ENCODE measurements around the gene SSTR4. TPM values are rescaled to one million over a fixed set of nuclear protein-coding genes. Genes with fewer than 3 reads are reported as not detected.

The SSTR4 gene
- total and polyA plus RNA-seq, 2 donors = 0.06 TPM; not detected in 1

DNA sequence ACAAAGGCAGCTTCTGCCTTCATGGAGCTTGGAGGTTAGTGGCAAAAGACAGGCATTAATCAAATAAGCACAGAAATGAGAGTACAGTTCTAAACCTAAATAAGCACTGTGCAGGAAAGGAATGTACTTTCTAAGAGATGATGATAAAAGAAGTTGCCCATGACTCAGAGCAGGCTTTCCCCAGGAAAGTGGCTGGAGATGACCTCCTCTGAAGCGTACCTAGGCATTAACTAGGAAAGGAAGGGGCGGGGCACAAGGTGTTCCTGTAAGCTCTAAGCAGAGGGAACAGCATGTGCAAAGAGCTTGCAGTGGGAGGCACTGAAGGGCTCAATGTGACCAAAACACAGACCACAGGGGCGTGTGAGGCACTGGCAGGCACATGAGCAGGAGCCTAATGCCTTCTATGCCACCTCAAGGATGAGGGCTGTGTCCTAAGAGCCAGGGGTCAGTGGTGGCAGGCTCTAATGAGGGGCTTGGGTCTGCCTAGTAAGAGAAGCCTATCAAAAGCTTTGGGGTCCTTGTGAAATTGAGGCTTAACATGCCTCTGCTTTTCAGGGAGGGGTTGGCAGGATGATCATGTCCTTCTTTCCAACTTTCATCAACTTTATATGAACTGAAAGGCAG lies 4.9 kb downstream of the SSTR4 start:
- WGBS = 73% methylated on average over 3 of the region's 3 CpGs
- H3K27ac ChIP-seq (ENCODE audit: low read depth) = no peak overlapping the region
- H3K4me1 ChIP-seq (ENCODE audit: insufficient read depth) = no peaks in the 10 kb centered on the region
- H3K4me3 ChIP-seq (ENCODE audit: low read depth, low read length) = no peak overlapping the region
- H3K36me3 ChIP-seq (ENCODE audit: insufficient read depth) = no peaks in the 10 kb centered on the region
- no peak for DNase-seq (ENCODE audit: extremely low spot score)

GRCh38 chr20:23042270-23042669 lies 7.2 kb downstream of the SSTR4 start:
- no peak overlapping the region for H3K27ac ChIP-seq (ENCODE audit: low read depth)
- 49% methylated on average over 3 of the region's 3 CpGs for WGBS
- DNase-seq (ENCODE audit: extremely low spot score) = no peak
- H3K4me1 ChIP-seq (ENCODE audit: insufficient read depth) = no peaks in the 10 kb centered on the region
- no peak overlapping the region for H3K4me3 ChIP-seq (ENCODE audit: low read depth, low read length)
- H3K36me3 ChIP-seq (ENCODE audit: insufficient read depth) = no peaks in the 10 kb centered on the region

DNA sequence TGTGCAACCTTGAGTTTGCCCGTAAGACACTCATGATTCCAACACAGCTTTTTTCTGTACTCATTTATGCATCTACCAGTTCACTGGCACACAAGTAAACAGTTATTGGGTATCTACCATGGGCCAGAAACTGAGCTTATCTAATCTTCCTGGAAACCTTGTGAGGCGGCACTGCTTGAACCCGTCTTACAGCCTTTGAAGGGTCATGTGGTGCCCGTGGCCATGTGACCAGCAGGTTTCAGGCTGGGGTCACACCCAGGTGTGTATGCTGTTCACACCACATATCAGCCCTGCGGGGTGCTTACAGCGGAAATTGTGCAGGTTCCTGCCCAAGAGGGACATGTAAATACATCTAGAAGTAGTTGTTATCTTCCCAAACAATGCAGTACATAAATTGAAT lies 8.3 kb downstream of the SSTR4 start:
- Histone ChIP-seq H3K27ac (ENCODE audit: low read depth) (no peak overlapping the region), H3K36me3 (ENCODE audit: insufficient read depth) (no peaks in the 10 kb centered on the region), H3K4me3 (ENCODE audit: low read depth, low read length) (no peak overlapping the region), H3K4me1 (ENCODE audit: insufficient read depth) (no peaks in the 10 kb centered on the region)
- 82% methylated on average over 6 of the region's 6 CpGs for WGBS
- DNase-seq (ENCODE audit: extremely low spot score) = no peak

DNA sequence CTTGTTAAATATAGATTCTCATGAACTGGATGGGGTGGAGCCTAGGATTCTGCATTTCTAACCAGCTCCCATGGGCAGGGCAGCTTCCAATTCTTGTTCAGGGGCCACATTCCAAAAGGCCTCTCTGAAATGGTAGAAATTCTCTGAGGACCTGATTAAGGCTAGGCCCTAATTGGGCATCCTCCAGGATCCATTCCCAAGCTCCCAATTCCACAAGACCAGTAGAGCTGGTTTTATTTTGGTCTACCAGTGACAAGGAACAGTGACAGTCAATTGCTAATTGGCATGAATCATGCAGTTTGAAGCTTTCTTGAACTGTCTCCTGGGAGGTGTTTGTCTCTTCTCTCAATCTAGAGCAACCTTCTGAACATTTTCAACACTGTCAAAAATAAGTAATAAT lies 11.3 kb downstream of the SSTR4 start:
- DNase-seq (ENCODE audit: extremely low spot score) = no peak
- Histone ChIP-seq H3K36me3 (ENCODE audit: insufficient read depth) (no peaks in the 10 kb centered on the region), H3K4me3 (ENCODE audit: low read depth, low read length) (no peak overlapping the region), H3K4me1 (ENCODE audit: insufficient read depth) (no peaks in the 10 kb centered on the region), H3K27ac (ENCODE audit: low read depth) (no peak overlapping the region)

DNA sequence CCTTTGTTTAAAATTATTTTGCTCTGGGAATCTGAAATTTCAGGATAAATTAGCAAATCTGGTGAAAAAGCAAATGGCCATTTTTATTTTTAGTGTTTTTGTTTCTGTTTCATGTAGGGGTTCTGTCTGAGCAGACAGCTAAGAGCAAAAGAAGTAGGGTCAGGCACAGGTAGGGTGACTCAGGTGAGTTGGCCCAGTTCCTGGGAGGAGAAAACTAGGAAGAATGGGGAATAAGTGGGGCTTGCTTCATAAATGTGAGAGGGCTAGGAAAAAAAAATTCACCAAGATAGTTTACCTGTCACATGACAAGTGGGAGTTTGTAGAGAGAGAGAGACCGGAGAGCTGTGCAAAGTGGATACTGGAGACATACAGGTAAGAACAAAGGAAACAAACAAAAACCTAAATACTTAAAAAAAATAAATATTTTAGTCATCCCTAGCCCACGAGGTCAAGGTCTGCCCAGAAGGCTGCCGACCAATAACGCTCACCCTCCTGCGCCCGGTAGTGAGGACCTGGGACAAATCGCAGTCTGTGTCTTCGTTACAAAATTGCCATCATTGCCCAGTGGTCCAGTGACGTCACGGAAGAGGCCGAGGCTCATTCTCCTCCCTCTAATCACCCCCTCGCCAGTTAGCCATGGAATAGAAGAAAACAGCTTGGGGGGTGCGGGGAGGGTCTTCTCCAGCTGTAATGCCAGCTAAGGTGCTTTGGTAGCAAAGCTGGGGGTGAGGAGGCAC lies 12.1 kb downstream of the SSTR4 start:
- WGBS = 55% methylated on average over 13 of the region's 13 CpGs
- DNase-seq (ENCODE audit: extremely low spot score) = no peak
- no peaks in the 10 kb centered on the region for H3K4me1 ChIP-seq (ENCODE audit: insufficient read depth)
- peak overlapping the region; percentile 38 for H3K4me3 ChIP-seq (ENCODE audit: low read depth, low read length)
- H3K27ac ChIP-seq (ENCODE audit: low read depth) = no peak overlapping the region
- no peaks in the 10 kb centered on the region for H3K36me3 ChIP-seq (ENCODE audit: insufficient read depth)

GRCh38 chr20:23047738-23048214 lies 12.7 kb downstream of the SSTR4 start:
- peak overlapping the region; percentile 38 for H3K4me3 ChIP-seq (ENCODE audit: low read depth, low read length)
- no peaks in the 10 kb centered on the region for H3K36me3 ChIP-seq (ENCODE audit: insufficient read depth)
- H3K4me1 ChIP-seq (ENCODE audit: insufficient read depth) = no peaks in the 10 kb centered on the region
- H3K27ac ChIP-seq (ENCODE audit: low read depth) = no peak overlapping the region
- WGBS = 11% methylated on average over 47 of the region's 47 CpGs
- DNase-seq (ENCODE audit: extremely low spot score) = no peak

- H3K27ac ChIP-seq (ENCODE audit: low read depth) = peak overlapping the region; percentile 69
- WGBS = 3% methylated on average over 92 of the region's 92 CpGs
- H3K4me1 ChIP-seq (ENCODE audit: insufficient read depth) = no peaks in the 10 kb centered on the region
These were observed 13.4 kb downstream of the SSTR4 start for GRCh38 chr20:23048283-23049200.

GRCh38 chr20:23049201-23050075 lies 14.3 kb downstream of the SSTR4 start, which contains the start of gene THBD:
Gene THBD, minus strand, starts transcription at chr20:23049672. Its CDS starts 168 bp downstream, at chr20:23049504.
- DNase-seq (ENCODE audit: extremely low spot score) = no peak
- H3K27ac ChIP-seq (ENCODE audit: low read depth) = peak within 1 kb of the TSS; percentile 75
- H3K36me3 ChIP-seq (ENCODE audit: insufficient read depth) = no peaks in the 10 kb centered on the region
- no peaks in the 10 kb centered on the region for H3K4me1 ChIP-seq (ENCODE audit: insufficient read depth)
- under 1% methylated on average over 79 of the region's 79 CpGs for WGBS
- H3K4me3 ChIP-seq (ENCODE audit: low read depth, low read length) = peak within 1 kb of the TSS; percentile 38

More at GRCh38 chr20:23048283-23049200, 13.4 kb downstream of the SSTR4 start:
- Histone ChIP-seq H3K4me3 (ENCODE audit: low read depth, low read length) (peak overlapping the region; percentile 38), H3K36me3 (ENCODE audit: insufficient read depth) (no peaks in the 10 kb centered on the region)
- no peak for DNase-seq (ENCODE audit: extremely low spot score)

DNA sequence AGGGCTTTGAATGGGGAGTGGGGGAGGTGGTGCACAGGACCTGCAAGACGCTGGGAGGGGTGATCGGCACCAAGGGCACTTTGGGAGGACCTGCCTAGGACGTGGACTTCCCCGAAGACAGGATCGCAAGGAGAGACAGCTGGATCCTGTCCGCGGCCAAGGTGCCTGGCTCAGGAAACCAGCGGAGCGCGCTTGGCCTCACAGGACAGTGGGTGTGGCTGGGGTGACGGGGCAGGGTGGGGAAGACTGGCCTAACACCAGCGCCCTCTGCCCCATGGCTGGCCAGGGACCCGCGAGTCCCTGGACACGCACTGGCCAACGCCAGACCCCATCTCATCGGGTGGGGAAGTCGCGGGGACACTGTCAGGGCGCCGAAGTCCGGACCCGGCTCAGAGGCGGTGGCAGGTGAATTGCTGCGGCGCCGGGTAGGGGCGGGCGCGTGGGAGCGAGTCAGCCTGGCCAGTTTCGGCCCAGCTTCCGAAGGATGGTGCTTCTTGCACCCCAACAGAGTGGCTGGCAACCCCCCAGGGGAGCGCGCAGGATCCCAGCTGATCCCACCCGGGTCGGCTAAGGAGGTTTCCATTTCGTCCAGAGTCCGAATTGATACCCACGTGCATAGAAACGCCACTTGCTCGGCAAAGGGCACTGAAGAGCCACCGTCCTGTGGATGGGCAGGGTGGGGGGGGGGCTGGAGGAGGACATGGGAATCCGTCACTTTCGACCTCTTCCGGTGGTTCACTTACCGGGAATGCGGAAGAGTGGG lies 15.1 kb downstream of the SSTR4 start:
- no peaks in the 10 kb centered on the region for H3K36me3 ChIP-seq (ENCODE audit: insufficient read depth)
- under 1% methylated on average over 48 of the region's 48 CpGs for WGBS
- DNase-seq (ENCODE audit: extremely low spot score) = no peak
- H3K27ac ChIP-seq (ENCODE audit: low read depth) = peak overlapping the region; percentile 75
- no peaks in the 10 kb centered on the region for H3K4me1 ChIP-seq (ENCODE audit: insufficient read depth)
- peak overlapping the region; percentile 38 for H3K4me3 ChIP-seq (ENCODE audit: low read depth, low read length)

DNA sequence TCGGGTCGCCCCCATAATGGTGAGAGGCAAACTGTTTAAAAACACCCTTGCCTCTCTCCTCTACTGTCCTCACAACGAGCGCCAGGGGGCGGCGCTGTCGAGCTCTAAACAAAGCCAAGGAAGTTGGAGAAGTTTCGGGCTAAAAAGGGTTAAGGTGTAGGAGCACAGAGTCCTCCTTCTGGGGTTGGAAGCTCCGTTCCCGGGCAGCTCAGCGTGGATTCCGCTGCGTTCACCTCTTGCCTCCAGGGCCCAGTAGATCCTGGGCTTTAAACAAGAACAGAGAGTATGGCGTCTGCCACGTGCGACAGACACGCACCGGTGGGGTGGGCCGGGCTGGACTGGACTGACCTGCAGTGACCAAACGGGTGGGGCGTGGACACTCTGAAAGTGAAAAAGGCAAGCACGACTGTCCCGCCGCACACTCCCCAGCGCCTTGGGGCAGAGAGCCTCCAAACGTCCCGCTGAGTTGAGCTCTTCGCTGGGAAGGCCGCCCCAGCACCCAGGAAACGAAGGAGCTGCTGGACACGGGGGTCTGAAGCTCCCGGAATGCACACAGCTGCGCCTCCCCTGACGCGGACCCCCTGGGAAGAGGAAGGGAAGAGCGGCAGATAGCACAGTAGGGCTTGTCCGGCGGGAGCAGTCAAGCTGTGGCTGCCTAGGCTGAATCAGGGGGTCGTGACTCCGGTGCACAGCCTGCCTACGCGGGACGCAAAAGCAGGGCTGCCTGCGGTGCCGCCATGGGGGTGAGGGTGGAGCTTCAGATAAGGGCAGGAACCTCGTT lies 15.9 kb downstream of the SSTR4 start:
- Histone ChIP-seq H3K36me3 (ENCODE audit: insufficient read depth) (no peaks in the 10 kb centered on the region), H3K27ac (ENCODE audit: low read depth) (no peak overlapping the region), H3K4me3 (ENCODE audit: low read depth, low read length) (peak overlapping the region; percentile 21), H3K4me1 (ENCODE audit: insufficient read depth) (no peaks in the 10 kb centered on the region)
- peak; percentile 69 for DNase-seq (ENCODE audit: extremely low spot score)
- WGBS = 13% methylated on average over 46 of the region's 46 CpGs

- no peak overlapping the region for H3K27ac ChIP-seq (ENCODE audit: low read depth)
- WGBS = 89% methylated on average over 5 of the region's 5 CpGs
- DNase-seq (ENCODE audit: extremely low spot score) = no peak
- H3K36me3 ChIP-seq (ENCODE audit: insufficient read depth) = no peaks in the 10 kb centered on the region
- H3K4me1 ChIP-seq (ENCODE audit: insufficient read depth) = no peaks in the 10 kb centered on the region
- H3K4me3 ChIP-seq (ENCODE audit: low read depth, low read length) = no peak overlapping the region
These were observed 17.8 kb downstream of the SSTR4 start for GRCh38 chr20:23052904-23053303.

DNA sequence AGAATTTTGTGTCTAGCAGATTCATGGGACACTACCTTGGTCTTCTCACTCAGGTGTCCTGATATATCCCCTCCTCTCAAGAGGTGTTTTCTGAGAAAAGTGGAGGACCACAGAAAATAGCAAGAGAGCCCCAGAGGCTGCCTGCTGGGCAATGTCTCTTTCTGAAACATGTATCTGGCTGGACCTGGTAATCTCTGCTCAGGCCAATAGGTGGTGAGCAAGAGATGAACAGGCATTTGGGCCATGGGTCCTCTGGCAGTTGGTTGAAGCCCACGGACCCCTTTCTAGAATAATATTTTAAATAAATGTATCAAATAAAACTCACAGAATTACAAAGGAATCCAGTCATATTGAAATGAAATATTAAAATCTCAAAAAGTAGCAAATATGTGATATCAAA lies 23.1 kb downstream of the SSTR4 start:
- no peak overlapping the region for H3K4me3 ChIP-seq (ENCODE audit: low read depth, low read length)
- no peak overlapping the region for H3K27ac ChIP-seq (ENCODE audit: low read depth)
- no peaks in the 10 kb centered on the region for H3K4me1 ChIP-seq (ENCODE audit: insufficient read depth)
- 74% methylated on average over 1 of the region's 1 CpG for WGBS
- no peaks in the 10 kb centered on the region for H3K36me3 ChIP-seq (ENCODE audit: insufficient read depth)
- DNase-seq (ENCODE audit: extremely low spot score) = no peak

Measured in urinary bladder (tissue), 4 donors.